Vagina (tissue), 2 donors: Measurements from ENCODE around the gene NBPF6.
"Not testable (repeated sequence)": the region's sequence is repeated elsewhere in the genome, so short reads cannot be mapped to it uniquely, and the experiment has no call there.

Source experiments
- CTCF ChIP-seq, 3 experiments: fragments of 450-650 bp in 2 of 3; fragments of 200-600 bp in 1 of 3; sonication (generic) in 1 of 3; IDR thresholded peaks; one replicate each; pipeline ENCODE4 v1.5.1; 2017 to 2019; ENCODE audit warnings: antibody characterized with exemption in 3 of 3, mild to moderate bottlenecking in 2 of 3, moderate library complexity in 2 of 3
- POLR2A ChIP-seq, 2 donors: fragments of 450-650 bp; IDR thresholded peaks; one replicate each; pipeline ENCODE4 v1.6.1; 2017; ENCODE audit warnings: antibody characterized with exemption in 2 of 2, mild to moderate bottlenecking in 2 of 2, moderate library complexity in 2 of 2

GRCh38 chr1:108421061-108421916, 28.9 kb upstream of the NBPF6 start:
- not testable (repeated sequence) for TF ChIP-seq CTCF, POLR2A (IDR thresholded peaks at IDR 0.05)
